NB4 (cell line): ENCODE results near the gene NTHL1.

ENCODE experiments used
- CTCF ChIP-seq: IDR thresholded peaks from one replicate; pipeline ENCODE4 v1.5.1; 2012; ENCODE audit warnings: low read depth, low read length
- POLR2A ChIP-seq: IDR thresholded peaks from 2 replicates; pipeline ENCODE4 v1.6.1; 2011; ENCODE audit warnings: mild to moderate bottlenecking; ENCODE audit not compliant: insufficient read length; ENCODE audit errors: extremely low read depth

DNA sequence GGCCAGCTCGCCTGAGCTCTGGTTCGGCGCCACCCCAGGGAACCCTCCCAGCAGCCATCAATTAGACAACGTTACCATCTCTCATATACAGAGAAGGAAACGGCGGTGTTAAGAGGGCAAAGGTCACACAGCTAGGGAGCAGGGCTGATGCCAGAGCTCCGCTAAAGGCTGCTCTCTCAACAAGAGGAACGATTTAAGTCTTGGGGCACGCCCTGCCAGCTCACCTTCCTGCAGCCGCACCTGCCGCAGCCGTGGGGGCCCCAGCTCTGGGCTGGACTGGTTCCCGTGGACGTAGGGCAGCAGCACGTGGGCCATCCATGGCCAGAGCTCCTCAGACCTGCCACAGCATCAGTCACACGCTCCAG, 44.6 kb upstream of the NTHL1 start:
- TF ChIP-seq CTCF (no peak), POLR2A (no peak)
